ENCODE results near the gene TMA7. TPM values are rescaled to one million over a fixed set of nuclear protein-coding genes. Genes with fewer than 3 reads are reported as not detected.
A peak's percentile ranks its signal among the peaks of the same experiment; 100 is the strongest.

The TMA7 gene
- total RNA-seq, 4 donors from 2014 or later = 94.8 to 195 (median 141) TPM

GRCh38 chr3:48437812-48438211 lies 2.2 kb upstream of the TMA7 start:
- intact Hi-C loops (cut with DNase I; ENCODE audit: low total_unique reads) = loop anchor here (5.0 kb wide), 1 partner anchor 41 kb away; no protein-coding TSS in a partner anchor
- Histone ChIP-seq H3K27ac (no peak overlapping the region), H3K27me3 (no peaks in the 10 kb centered on the region), H3K4me1 (peaks cover 0 to 12% of the 10 kb centered on the region in 2 donors), H3K4me3 (no peak overlapping the region), H3K9me3 (no peaks in the 10 kb centered on the region), H3K36me3 (no peaks in the 10 kb centered on the region)
- DNase-seq = no peak
- no peak for TF ChIP-seq CTCF (IDR thresholded peaks at IDR 0.05)
- no peak for TF ChIP-seq POLR2A (IDR thresholded peaks at IDR 0.05)

- Histone ChIP-seq H3K27me3 (no peaks in the 10 kb centered on the region), H3K4me3 (peak overlapping the region; percentile 55 to 92), H3K27ac (peak overlapping the region; percentile 87 to 90), H3K36me3 (no peaks in the 10 kb centered on the region), H3K9me3 (no peaks in the 10 kb centered on the region), H3K4me1 (peaks cover 0 to 16% of the 10 kb centered on the region in 2 donors)
- no peak for DNase-seq
- intact Hi-C loops (cut with DNase I; ENCODE audit: low total_unique reads) = no loop called here
- no peak for TF ChIP-seq POLR2A (IDR thresholded peaks at IDR 0.05)
- TF ChIP-seq CTCF (IDR thresholded peaks at IDR 0.05) = no peak
These were observed 517 bp downstream of the TMA7 start for GRCh38 chr3:48440590-48440958.

GRCh38 chr3:48441940-48442339 lies 1.9 kb downstream of the TMA7 start:
- Histone ChIP-seq H3K27ac (peak overlapping the region in 1 of 2 donors; percentile 8), H3K4me3 (no peak overlapping the region), H3K36me3 (no peaks in the 10 kb centered on the region), H3K4me1 (peaks cover 5 to 21% of the 10 kb centered on the region in 2 donors), H3K27me3 (no peaks in the 10 kb centered on the region), H3K9me3 (no peaks in the 10 kb centered on the region)
- TF ChIP-seq POLR2A (IDR thresholded peaks at IDR 0.05) (no peak), CTCF (IDR thresholded peaks at IDR 0.05) (no peak)
- no peak for DNase-seq
- intact Hi-C loops (cut with DNase I; ENCODE audit: low total_unique reads) = no loop called here

- Histone ChIP-seq H3K36me3 (no peaks in the 10 kb centered on the region), H3K4me3 (no peak overlapping the region), H3K4me1 (peaks cover 5 to 28% of the 10 kb centered on the region in 2 donors), H3K27me3 (no peaks in the 10 kb centered on the region), H3K9me3 (no peaks in the 10 kb centered on the region), H3K27ac (no peak overlapping the region)
- no peak for TF ChIP-seq CTCF (IDR thresholded peaks at IDR 0.05)
- no peak for TF ChIP-seq POLR2A (IDR thresholded peaks at IDR 0.05)
- intact Hi-C loops (cut with DNase I; ENCODE audit: low total_unique reads) = no loop called here
- no peak for DNase-seq
These were observed 5.3 kb downstream of the TMA7 start for GRCh38 chr3:48445277-48445882.

- peak overlapping the region; percentile 85 to 93 for H3K27ac ChIP-seq
- H3K36me3 ChIP-seq = no peaks in the 10 kb centered on the region
- H3K9me3 ChIP-seq = no peaks in the 10 kb centered on the region
- DNase-seq = no peak
- peaks cover 5 to 25% of the 10 kb centered on the region in 2 donors for H3K4me1 ChIP-seq
- peak overlapping the region; percentile 59 to 89 for H3K4me3 ChIP-seq
- no peaks in the 10 kb centered on the region for H3K27me3 ChIP-seq
- no peak for TF ChIP-seq POLR2A (IDR thresholded peaks at IDR 0.05)
- no peak for TF ChIP-seq CTCF (IDR thresholded peaks at IDR 0.05)
- intact Hi-C loops (cut with DNase I; ENCODE audit: low total_unique reads) = no loop called here
These were observed 6.0 kb downstream of the TMA7 start for GRCh38 chr3:48446043-48446424.

Measured in uterus (tissue), 4 donors.